Fibroblast of lung (primary cell): ENCODE data around the gene CCNY.

Experiments used
- CTCF ChIP-seq, 2 donors: IDR thresholded peaks in 1 of 2; conservative IDR thresholded peaks in 1 of 2; 1 replicate in 1 of 2; 2 replicates in 1 of 2; pipeline ENCODE4 v1.5.1; 2011 to 2012; ENCODE audit warnings: low read length in 2 of 2, control low read depth in 1 of 2, inconsistent platforms in 1 of 2, low read depth in 1 of 2, mild to moderate bottlenecking in 1 of 2
- EZH2 ChIP-seq: IDR thresholded peaks from 2 replicates; pipeline ENCODE4 v1.5.1; 2012; ENCODE audit warnings: low read length, control low read depth, mild to moderate bottlenecking; ENCODE audit errors: missing control alignments

GRCh38 chr10:35435824-35436223 lies 99.5 kb downstream of the CCNY start:
- TF ChIP-seq CTCF (conservative IDR thresholded peaks at IDR 0.05 in 1 of 2, IDR thresholded peaks at IDR 0.05 in 1 of 2; ENCODE audit: low read depth in 1 of 2, low read length in 2 of 2) (no peak), EZH2 (no peak)
